NCI-H226 (cell line): ENCODE results near the gene BROX.
"Not testable (repeated sequence)": the region's sequence is repeated elsewhere in the genome, so short reads cannot be mapped to it uniquely, and the experiment has no call there.

Source experiments
- DNase-seq: peaks from one replicate; pipeline ENCODE4 v3.0.0-alpha.2; 2015

Gene BROX, protein sequence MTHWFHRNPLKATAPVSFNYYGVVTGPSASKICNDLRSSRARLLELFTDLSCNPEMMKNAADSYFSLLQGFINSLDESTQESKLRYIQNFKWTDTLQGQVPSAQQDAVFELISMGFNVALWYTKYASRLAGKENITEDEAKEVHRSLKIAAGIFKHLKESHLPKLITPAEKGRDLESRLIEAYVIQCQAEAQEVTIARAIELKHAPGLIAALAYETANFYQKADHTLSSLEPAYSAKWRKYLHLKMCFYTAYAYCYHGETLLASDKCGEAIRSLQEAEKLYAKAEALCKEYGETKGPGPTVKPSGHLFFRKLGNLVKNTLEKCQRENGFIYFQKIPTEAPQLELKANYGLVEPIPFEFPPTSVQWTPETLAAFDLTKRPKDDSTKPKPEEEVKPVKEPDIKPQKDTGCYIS

DNA sequence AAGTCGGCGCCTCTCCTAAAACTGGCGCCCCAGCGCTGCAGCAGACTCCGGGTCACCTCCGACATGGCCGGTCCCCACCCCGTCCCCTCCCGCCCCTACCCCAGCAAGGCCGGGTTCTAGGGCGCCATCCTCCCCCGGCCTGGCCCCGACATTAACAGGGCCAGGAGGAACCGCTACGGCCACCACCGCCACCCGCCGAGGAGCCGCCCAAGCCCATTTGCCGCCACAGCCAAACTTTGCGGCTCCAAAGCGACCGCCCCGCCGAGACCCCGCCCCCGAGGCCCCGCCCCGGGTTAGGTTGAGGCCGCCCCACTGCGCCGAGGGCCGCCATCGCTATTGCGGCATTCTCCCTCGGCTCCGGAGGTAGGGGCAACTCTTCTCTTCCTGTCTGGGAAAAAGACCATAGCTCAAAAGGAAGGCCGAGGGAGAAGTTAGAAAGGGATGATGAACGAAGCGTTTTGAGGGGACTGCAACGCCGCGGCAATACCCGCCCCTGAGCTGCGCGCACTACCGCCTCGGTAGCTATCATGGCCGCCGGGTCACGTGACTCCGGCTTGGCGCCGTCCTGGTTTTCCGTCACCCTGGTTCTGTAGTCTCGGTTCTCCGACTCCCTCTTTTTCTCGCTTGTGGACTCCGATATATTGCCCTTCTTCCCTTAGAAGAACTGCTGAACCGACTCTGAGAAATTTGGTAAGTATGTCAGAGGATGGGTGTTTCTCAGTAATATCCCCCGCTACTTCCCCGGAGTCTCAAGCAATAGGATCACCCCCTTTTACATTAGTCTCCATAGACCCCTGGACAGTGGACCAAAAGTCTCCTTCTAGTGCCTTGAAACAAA, at the start of gene BROX, which contains the start of gene AIDA:
TSS of gene BROX (plus strand) at position 312 of the 838 bp plus-strand sequence. CDS start 3,136 bp downstream, outside the sequence.
TSS of gene AIDA (minus strand) at position 239 of the 838 bp plus-strand sequence. CDS start at position 65, 174 bp downstream.
- peak; percentile 29 for DNase-seq

DNA sequence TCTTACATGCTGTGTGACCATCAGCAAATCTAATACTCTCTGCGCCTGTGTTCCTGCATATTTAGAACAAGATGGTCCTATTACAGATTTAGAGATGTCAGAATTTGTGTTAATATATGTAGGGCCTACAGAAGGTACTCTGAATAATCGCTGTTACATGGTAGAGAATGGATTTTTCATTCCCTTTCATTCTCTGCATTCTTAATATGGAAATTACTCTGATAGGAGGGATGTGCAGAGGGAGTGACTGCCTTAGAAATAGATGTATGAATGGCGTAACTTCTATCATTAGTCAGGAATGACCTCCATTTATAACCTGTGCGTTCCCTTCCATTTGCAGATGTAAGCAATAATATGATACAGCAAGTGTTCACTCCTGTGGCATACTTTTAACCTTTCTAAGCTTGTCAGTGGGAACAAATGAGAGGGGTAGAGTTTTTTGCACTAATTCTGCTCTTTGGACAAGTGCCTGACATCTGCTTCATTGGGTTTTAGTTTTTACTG, 48.9 kb upstream of the BROX start:
- no peak for DNase-seq

DNA sequence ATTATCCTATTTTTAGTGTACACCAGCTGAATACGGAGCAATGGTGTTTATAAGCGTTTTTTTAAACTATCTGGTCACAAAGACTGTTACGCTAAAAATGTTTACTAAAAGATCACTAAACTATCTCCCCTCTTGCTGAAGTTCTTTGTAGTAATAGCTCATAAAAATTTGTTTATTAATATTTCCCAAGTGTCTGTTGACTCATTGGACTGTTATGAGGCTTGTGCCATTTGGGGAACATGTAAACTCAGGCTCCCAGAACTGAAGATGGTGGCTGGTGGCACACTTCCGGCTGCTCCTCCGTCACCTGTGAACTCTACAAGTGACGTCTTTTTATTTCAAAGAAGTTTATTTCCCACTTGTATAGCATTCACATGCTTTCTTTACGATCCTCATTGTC, 46.4 kb upstream of the BROX start:
- DNase-seq, result no peak

DNA sequence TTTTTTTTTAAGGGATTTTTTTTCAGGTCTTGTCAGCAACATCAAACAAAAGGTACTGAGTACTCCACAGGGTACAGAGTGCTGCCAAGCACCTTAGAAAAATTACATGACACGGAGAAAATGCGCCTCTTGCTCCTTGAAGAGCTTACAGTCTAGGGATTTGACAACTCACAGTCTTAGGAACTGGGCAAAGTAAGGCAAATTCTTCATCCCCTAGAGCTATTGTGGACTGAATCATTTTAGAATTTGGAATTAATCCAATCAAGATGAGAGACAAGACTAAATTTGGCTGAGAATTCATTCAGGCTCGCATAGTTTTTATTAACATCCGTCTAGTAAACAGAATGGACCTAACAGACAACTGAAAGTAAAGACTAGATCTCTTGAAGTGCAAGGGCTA, 44.2 kb upstream of the BROX start:
- not testable (repeated sequence) for DNase-seq

DNA sequence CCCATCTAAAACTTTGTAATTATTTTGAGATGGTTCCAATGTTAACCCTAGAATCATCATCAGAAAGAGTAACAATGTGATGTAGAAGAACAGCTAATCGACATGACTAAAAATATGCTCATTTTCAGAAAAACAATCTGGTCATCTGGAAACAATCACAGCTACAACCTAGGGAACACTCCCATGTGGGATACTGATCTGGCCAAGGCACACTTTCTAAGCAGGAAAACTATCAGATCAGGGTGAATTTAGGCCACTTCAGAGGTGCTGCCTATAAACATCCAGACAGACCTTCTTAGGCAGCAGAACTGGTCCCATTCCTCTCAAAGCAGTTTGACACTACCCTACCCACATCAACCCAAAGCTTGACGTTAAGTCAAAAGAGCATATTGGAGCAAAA, 43.3 kb upstream of the BROX start:
- not testable (repeated sequence) for DNase-seq

DNA sequence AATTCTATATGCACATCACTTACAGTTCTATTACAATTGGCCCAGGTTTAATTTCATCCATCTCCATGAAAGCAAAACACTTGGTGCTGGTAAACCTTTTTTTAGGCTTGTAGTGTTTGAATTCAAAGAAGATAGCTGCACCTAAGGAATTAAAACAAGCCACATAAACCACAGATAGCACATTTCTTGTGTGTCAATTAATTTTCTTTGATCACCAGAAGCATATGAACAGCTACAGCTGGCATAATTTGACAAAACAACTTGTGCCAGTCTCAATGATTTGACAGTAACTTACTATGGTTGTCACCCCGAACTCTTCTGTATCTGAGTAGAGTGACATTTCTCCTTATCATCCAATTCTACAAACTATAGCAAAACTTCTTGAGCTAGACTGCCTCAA, 42.3 kb upstream of the BROX start:
- no peak for DNase-seq

DNA sequence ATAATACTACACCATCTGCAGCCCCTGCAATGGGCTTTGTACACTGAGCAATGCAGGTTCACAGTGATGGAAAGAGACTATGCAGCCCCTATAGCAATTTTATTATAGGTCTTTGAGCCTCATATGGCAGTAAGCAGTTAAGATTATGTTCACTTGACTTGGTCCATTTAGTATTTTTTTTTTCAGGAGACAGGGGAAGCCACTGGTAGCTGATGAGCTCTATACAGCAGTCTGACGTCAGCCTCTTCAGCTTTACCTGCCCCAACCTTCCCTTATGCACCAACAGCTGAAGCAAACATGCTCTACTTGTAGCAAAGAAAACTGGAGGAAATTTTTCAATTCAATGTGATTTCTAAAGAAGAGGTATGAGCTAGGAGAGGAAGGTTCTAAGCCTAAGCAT, 32.3 kb upstream of the BROX start:
- DNase-seq, result no peak

DNA sequence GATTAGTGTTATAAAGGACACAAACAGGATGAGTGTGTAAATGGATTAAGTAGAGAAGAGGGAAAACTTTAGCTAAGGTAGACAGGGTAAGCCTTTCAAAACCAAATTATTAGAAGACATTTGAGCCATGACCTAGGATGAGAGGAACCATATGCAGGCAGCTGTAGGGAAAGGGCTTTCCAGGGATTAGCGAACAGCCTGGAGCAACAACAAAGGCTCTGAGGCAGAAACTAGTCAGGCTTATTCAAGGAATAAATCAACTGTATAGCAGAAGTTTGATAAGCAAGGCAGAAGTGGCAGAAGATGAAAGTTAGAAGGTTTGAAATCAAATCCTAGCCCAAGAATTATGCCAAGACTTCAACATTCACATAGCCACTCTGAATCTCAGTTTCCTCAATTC, 21.3 kb upstream of the BROX start:
- no peak for DNase-seq

DNA sequence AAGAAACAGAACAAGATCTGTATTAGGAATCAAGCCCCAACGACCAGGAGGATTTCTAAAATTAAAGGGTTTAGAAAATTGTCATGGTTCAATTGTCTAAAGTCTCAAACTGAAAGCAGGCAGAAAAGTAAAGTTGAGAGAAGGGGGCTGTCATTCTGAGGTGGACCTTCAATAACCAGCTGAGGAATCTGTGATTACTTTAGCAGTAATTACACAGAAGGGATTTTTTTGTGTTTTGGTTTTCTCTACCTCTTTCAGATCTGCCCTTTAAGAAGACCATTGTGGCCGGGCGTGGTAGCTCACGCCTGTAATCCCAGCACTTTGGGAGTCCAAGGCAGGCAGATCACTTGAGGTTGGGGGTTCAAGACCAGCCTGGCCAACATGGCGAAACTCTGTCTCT, 17.4 kb upstream of the BROX start:
- DNase-seq, result no peak

DNA sequence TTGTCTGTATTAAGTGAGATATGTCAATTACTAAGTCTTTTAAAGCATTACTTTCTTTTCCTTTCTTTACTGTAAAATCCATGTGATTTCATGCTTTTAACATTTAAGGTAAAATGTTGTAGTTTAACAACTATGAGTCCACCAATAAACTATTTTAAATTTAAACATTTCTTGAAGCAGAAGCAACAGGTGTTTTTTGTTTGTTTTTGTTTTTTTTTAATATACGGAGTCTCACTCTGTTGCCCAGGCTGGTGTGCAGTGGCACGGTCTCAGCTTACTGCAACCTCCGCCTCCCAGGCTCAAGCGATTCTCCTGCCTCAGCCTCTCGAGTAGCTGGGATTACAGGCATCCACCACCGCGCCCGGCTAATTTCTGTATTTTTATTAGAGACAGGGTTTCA, 15.6 kb upstream of the BROX start:
- no peak for DNase-seq

DNA sequence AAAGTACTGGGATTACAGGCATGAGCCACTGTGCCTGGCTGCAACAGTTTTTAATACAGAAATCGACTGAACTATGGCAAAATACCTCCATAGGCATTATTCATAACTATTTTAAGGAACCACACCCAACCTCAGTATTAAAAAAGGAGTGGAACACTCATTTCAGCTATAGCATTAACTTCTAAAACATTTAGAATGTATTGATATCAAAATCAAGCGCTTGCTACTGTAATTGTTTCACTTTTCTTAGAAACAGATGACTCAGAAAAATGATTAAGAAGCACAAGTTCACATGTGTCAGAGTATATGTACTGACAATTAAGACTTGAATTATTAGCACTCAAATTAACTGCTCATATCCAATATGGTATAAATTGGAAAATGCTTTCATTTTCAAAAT, 15.2 kb upstream of the BROX start:
- no peak for DNase-seq

DNA sequence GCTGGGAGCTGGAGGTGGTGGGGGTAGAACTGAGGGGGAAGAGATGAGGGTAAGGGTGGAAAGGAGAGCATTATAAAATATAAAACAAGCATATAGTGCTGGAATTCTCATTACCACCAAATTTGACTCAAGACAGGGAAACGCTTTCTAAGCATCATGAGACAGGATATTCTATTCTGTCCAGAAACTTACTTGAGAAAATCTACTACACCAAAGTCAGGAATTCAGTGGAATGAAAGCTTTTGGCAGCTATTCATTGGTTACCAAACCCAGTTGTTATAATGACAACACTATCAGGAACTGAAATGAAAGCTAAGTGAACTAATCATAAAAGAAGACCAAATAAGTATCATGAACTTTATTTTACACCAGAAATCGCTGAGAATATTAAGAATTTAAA, 14.5 kb upstream of the BROX start:
- DNase-seq, result no peak

DNA sequence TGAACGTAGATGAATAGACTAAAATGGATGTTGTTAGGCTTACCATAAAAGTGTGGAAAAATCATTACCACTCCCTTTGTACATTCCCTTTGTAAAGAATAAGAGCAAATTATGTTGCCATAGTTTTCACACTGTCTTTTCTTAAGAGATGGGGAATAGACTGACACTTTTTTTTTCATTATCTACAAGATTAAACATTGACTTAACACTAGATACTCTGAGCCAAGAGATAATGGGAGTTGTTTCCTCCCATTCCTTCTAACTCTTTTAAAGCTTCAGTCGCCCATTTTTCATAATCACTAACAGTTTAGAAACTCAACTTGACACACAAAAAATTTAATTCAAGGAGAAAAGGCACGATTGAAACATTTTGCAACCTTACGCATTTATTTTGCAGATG, 10.2 kb upstream of the BROX start:
- DNase-seq, result no peak

DNA sequence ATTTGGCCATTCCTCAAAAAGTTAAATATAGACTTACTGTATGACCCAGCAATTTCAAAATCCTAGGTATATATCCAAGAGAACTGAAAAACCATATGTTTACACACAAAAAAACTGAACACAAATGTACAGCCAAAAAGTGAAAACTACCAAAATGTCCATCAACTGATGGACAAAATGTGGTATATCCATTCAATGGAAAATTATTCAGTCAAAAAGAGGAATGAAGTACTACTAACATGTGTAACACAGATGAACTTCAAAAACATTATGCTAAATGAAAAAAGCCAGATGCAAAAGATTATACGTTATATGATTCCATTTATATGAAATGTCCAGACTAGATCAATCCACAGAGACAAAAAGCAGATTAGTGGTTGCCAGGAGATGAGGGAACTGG, 8.1 kb upstream of the BROX start:
- no peak for DNase-seq

DNA sequence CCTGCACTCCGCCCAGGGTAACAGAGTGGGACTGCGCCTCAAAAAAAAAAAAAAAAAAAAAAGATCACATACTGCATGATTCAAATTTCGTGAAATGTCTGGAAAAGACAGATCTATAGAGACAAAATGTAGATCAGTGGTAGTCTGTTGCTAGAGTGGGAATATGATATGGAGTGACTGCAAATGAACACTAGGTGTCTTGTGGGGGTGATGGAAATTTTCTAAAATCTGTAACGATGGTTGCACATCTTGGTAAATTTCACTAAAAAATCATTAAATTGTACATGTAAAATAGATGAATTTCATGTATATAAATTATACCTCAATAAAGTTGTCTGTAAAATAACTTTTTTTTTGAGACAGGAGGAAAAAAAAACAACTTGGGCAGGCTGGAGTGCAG, 5.5 kb upstream of the BROX start:
- no peak for DNase-seq

DNA sequence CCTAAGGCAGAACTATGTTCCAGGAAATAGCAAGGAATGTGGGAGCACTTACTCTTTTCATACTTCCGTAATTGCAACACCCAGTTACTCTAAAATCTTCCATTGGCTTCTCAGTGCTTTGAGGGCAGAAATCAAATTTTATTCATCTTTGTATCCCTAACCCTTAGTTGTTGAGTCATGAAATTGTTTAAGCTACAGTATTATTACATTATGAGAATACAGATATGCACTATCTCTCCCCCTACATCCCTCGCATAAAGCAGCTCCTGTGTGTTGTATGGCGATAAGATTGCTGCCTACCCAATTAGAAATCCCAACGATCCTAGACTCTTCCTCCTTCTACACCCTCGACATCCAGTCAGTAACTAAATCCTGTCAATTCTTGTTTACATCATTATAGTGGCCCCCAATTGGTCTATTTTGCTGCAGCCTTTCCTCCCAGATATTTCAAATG, 2.6 kb upstream of the BROX start:
- no peak for DNase-seq

DNA sequence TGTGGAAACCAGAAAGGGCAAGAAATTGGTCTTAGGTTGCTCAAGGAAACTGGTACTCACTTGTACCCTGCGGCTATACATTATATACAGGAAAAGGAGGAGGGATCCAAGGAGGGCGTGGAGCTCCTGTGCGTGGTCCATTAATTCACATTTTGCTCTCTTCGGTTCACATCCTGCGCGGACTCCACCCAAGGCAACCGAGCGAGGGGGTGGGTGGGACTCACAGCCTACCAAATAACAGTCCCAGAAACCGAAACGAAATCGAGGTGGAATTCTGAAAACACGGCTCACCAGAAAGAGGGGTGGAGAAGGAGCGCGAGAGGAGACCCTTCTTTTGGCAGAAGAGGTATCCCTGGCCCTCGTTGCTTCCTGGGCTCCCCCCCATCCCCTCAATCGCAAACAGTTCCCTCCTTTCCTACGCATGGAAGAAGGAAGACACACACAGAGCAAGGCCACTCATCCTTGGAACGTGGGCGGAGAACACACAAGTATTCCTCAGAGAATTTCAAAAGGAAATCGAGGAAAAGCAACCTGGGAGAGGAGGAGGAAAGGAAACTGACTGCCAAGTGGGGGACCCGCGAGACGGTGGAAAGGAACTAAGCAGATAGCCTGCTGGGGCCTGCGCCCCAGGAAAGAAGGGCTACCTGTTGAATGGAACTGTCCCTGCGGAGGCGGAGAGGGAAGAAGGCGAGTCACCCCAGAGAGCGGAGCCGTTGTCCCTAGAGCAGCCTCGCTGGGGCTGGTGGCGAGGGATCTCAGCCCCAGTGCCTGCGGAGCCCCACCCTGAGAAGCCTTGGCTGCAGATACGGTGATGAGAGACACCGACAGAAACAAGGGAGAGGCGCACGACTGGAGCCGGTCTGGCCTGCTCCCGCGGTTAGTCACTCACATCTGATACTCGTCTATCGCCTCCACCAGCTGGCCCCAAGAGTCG, 778 bp upstream of the BROX start:
- DNase-seq, result peak; percentile 65

DNA sequence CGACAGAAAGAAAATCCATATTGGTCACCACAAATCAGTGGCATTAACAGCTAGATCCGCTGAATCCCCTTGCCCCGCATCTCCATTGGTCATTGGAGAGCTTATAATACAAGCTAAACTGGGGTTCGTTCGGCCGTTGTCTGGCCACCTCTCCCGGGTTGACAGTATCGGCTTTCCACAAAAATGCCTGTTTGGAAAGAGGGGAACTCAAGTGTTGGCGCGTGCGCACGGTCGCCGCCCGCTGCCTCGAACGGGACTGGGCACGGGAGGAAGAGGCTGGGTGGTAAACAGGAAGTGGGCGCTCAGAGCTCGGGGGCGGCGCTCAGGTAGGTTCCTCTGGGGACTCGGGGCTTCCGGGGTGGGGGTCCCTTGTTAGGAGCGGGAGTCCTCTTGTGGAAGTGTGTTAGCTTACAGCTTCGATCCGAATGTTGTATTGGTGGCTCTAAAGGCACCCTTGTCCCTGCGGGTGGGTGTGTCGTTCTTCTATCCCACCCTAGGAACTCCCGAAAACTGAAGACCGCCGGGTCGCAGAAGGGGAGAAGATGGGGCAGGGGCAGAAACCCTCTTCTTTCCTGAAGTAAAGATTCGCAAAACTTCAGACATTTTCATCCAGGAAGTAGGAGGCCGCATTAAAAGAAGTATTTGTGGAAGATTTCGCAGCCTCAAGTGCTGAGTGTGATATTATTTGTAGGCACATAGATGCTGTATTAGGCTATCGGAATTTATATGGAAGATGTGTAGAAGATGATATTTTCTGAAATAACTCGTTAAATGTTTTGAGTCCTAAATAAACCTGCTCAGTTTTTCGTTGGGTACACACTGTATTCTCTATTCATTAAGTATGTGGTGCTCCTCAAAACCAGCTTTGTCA, 962 bp downstream of the BROX start:
- peak; percentile 83 for DNase-seq

DNA sequence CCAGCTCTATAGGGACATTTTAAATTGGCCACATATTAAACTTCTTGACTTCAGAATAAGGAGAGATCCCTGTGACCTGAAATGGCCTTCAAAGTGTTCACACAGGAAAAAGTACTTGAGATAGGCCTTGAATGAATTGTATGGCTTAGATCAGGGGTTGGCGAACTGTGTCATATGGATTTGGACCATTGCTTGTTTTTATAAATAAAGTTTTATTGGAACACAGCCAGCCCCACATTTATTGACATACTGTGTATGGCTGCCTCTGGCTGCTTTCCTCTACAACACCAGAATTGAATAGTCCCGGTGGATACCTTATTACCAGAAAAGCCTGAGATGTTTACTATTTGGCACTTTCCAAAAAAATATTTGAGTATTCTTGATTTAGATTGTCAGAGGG, 4.0 kb downstream of the BROX start:
- no peak for DNase-seq

DNA sequence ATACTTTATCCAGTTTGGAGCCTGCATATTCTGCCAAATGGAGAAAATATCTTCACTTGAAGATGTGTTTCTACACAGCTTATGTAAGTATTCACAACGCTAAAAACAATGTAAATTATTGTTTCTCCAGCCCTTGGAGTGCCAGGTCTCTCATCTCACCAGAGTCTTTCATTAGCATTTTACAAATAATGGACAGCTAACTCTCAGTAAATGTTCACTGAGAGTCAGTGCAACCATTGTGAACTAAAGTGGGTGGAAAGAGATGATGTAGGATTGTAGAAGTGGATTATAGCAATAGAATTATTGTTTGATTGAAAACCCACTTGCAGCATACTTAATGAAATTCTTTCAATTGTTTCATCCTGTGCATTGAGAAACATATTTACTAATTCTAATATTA, 16.4 kb downstream of the BROX start:
- DNase-seq, result no peak

DNA sequence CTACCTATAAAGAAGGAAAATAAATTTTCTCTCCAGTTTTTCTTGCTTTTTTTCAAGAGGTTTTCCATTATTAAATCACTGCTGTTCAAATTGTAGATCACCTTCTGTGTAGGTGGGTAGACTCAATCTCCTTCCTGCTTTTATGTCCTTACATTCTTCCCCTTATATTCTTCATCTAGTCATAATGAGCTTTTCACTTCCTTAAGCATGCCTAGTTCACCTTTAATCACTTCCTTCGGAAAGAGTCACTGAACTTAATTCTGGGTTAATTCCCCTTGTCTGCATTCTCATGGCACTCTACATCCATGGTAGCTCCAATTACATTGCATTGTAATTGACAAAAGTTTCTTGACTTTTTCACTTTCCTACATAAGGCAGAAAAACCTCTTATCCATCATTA, 18.5 kb downstream of the BROX start:
- no peak for DNase-seq
